HG02973 (cell line): ENCODE data around the gene MORC2.

Source experiments
- ATAC-seq: cut with Tn5 transposase; IDR thresholded peaks from one replicate; pipeline ENCODE4 v1.9.1; 2021; ENCODE audit warnings: moderate library complexity; ENCODE audit not compliant: unreplicated experiment

MORC2 gene

GRCh38 chr22:30875481-30876215, 92.9 kb downstream of the MORC2 start:
- ATAC-seq, result no peak
